ENCODE data around the gene RPS5.
"Not testable (repeated sequence)": the region's sequence is repeated elsewhere in the genome, so short reads cannot be mapped to it uniquely, and the experiment has no call there.

The RPS5 gene

DNA sequence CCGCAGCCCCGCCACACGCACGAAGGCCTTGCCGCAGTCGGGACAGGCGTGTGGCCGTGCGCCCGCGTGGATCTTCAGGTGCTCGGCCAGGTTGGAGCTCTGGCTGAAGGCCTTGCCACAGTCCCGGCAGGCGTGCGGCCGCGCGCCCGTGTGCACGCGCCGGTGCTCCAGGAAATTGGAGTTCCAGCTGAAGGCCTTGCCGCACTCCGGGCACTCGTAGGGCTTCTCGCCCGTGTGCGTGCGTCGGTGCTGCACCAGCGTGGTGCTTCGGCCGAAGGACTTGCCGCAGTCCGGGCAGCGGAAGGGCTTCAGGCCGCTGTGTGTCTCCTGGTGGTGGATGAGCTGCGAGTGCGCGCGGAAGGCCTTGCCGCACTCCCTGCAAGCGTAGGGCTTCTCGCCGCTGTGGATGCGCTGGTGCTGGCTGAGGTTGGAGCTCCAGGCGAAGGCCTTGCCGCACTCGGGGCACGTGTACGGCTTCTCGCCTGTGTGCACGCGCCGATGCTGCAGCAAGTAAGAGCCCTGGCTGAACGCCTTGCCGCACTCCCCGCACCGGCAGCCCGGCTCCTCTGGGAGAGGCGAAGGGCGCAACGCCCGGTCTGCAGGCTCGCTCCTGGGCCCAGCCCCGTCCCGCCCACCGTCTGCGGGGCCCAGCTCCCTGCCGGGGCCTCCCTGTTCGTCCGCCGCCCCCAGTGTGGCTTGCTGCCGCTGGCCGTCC is 30.1 kb upstream of the RPS5 start:
- DNase-seq = no peak

DNA sequence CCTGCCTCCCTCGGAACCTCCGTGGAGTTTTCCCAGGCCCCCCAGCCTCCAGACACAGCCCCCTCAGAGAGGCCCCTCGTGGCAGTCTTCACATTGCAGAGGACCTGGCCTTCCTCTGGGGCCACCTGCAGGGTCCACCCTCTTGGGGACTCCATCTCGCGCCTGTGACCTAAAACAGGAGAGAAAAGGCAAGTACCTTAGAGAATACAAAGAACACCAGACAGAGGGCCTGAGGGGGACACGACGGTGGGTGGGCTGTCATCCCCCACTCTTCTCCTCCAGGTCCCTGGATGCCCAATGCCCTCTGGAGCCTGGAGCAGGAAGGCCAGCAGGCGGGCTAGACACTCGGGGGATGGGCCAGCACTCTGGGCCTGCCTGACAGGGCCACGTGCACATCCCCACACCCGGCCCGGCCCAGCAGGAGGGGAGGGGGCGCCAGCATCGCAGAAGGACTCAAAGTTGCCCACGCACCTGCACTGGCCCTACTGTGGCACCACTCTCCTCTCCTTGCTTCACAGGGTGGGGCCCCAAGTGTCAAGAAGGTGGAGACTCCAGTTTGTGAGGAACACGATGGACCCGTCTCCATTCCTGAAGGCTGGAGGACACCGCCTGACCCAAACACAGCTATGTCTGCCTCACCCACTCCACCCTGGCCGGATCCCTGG is 29.5 kb upstream of the RPS5 start:
- DNase-seq = no peak

GRCh38 chr19:58361900-58362271 is 25.2 kb upstream of the RPS5 start:
- DNase-seq = peak; percentile 85

- DNase-seq = peak; percentile 97
These were observed 24.6 kb upstream of the RPS5 start, which contains the start of gene ZNF497 for GRCh38 chr19:58362272-58362994. ZNF497 (minus strand) TSS chr19:58362751; CDS start chr19:58357635, 5,116 bp downstream.

DNA sequence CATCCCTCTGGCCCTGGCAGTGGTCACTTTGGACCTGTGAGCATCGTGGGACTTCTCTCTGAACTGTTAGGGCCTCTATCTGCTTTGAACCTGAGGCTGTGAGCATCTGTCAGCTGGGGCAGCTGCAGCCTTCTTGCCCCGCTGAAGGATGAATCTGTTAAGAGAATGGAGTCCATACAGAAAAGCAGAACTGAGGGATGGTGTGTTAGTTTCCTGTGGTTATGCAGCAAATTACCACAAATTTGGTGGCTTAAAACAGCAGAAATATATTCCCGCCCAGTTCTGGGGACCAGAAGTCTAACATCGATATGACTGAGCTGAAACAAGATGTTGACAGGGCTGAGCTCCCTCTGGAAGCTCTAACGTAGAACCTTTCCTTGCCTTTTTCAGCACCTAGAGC is 22.9 kb upstream of the RPS5 start:
- no peak for DNase-seq

DNA sequence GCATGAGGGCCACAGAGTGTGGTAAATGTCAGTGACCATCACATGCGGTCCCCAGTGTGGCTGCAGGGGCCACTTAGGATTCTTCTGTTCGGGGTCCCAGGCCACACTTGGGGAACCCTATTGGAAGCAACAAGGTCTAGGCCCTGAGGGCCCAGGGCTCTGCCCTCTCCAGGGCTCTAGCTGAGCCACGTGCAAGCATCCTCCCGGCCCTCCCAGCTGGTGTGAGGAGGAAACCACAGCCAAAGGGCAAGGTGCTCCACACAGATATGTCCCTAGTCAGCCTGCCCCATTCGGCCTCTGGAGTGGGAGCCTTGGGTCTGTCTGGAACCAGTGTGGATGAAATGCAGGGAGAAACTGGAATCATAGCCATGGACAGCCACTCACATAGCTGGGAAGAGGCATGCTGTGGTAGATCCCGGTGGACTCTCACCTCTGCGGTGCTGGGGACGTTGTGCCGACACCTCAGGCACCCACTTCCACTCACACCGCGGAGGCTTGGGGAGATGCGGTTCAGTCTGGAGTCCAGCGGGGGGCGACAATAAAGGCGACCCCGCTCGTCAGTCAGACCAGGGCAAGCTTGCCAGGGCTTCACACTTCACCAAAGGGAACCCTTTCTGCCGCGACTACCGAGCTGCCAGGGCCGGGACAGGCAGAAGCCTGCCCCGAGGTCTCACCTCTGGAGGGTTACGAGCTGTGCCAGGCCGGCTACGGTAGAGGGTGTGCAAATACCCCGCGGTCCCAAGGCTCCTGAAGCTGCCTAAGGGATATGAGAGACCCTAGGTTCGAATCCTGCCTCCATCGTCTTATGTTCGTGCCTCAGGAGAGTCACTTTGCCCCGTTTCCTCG is 20.3 kb upstream of the RPS5 start:
- no peak for DNase-seq

DNA sequence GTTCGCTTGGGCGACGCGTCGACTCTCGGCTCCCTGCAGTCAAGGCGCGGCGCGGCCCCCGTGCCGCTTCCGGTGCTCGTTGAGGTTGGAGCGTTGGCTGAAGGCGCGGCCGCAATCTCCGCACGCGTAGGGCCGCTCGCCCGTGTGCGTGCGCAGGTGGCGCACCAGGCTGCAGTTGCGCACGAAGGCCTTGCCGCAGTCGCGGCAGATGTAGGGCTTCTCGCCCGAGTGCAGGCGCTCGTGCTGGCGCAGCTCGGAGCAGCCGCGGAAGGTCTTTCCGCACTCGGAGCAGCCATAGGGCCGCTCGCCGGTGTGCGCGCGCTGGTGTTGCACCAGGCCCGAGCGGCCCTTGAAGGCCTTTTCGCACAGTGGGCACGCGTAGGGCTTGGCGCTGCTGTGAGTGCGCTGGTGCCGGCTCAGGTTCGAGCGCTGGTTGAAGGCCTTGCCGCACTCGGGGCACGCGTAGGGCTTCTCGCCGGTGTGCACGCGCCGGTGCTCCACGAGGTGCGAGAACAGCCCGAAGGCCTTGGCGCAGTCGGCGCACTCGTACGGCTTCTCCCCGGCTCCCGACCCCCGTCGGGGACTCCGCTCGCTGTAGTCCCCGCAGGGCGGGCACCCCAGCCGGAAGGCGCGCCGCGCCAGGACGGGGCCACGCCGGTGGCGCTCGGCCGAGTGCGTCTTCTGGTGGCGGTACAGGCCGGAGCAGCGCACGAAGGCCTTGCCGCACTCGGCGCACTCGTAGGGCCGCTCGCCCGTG is 19.2 kb upstream of the RPS5 start:
- no peak for DNase-seq

DNA sequence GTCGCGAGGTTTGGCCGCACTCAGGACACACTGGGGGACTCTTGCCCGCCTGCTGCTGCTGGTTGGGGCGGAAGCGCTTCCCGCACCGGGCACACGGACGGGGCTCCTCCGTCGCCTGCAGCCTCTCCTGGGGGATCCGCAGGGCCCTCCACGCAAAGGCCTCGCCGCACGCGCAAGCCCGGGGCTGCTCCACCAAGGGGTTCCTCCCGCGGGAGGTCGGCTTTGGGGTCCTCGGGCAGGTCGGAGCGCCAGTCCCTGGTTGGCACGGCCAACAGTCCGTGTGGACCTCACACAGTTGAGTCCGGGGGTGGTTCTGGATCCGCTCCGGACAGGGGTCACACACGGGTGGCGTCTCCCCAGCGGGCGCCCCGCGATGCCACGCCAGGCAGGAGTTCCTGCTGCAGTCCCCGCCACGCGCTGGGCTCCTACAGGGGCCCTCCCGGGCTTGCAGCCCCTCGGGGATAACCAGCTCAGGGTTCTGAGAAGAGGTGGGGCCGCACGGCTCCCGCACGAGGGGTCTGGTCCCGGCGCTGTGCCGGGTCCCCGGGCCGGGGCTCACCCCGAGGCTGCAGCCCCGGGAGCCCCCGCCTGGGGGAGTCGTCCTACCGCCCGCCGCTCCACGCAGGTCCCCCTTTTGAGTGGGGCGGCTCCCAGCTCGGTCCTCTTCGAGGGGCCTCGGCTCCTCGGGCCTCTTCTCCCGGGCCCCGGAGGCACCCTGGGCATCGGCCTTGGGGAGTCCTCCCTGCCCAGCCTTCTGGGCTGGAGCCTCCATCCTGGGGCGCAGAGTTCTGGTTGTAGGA is 18.3 kb upstream of the RPS5 start:
- no peak for DNase-seq

DNA sequence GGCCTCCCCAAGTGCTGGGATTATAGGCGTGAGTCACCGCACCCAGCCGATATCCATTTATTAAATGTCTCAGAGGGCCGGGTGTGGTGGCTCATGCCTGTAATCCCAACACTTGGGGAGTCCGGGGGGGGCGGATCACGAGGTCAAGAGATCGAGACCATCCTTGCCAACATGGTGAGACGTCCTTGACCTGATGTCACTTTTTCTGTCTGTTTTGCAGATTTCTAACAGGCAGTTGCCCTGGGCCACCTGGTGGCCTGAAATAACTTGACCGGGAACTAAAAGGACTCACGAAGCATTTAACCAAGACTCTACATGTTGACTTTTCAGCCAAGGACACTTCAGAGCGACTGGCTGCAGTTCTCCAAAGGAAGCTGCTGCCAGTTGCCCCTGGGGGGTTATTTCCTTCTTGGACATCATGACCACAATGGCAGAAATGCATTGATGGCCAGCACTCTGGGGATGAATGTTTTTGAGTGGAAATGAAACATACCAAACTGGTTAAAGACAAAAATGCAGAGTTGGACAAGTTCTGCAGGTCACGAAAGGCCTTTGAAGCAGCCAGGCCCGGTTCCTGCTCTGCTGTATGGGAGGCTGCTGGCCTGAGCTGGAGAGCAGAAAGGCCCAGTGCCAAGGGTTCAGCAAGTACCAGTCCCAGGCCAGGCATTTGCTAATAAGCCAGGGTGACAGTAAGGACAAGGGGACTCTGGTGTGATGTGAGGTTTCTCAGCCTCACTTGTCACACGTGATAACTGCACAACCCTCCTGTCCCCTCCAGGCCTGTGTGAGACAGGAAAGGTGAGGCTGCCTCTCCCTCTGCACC is 14.5 kb upstream of the RPS5 start:
- no peak for DNase-seq

DNA sequence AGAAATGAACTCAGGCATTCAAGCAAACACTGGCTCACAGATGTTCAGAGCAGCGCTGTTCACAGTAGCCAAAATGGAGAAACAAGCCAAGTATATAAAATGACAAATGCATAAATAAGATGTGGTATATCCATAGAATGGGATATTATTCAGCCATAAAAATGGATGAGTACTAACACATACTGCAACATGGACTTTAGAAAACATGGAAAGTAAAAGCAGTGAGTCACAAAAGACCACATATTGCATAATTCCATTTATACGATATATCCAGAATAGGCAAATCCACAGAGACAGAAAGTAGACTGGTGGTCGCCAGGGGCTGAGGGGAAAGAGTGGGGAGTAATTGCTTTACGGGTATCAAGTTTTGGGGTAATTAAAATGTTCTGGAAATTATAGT is 12.9 kb upstream of the RPS5 start:
- DNase-seq = no peak

DNA sequence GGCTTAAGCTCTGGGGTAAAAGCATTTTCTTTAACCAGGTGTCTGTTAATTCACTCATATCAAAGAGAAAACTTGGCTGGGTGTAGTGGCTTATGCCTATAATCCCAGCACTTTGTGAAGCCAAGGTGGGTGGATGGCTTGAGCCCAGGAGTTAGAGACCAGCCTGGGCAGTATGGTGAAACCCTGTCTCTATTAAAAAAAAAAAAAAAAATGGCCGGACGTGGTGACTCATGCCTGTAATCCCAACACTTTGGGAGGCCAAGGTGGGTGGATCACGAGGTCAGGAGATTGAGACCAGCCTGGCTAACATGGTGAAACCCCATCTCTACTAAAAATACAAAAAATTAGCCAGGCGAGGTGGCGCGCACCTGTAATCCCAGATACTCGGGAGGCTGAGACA is 10.3 kb upstream of the RPS5 start:
- DNase-seq = not testable (repeated sequence)

DNA sequence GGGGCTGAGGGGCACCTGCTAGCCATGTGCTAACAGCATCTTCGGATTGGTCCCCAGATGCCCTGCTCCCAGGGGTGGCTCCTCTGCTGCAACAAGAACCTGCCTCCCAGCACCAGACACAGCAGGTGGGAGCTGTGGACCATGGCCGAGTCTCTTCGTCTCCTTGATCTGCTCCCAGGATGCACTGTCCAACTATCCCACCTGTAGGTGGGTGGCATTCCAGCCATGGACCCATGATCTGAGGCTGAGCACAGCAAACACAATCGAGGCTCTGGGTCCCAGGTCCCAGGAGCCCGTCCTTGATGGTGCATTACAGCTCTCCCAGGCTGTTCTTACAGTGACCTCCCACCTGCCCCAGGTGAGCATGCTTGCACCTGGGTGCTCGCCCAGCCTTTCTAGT is 7.8 kb upstream of the RPS5 start:
- no peak for DNase-seq

GRCh38 chr19:58380037-58380661 is 6.9 kb upstream of the RPS5 start:
- DNase-seq = no peak

GRCh38 chr19:58380662-58381459 is 6.2 kb upstream of the RPS5 start, which contains the start of gene ZNF837:
ZNF837 (minus strand) TSS chr19:58381030; CDS start chr19:58369332, 11,698 bp downstream.
- peak; percentile 98 for DNase-seq

- no peak for DNase-seq
These were observed 5.4 kb upstream of the RPS5 start for GRCh38 chr19:58381460-58382212.

DNA sequence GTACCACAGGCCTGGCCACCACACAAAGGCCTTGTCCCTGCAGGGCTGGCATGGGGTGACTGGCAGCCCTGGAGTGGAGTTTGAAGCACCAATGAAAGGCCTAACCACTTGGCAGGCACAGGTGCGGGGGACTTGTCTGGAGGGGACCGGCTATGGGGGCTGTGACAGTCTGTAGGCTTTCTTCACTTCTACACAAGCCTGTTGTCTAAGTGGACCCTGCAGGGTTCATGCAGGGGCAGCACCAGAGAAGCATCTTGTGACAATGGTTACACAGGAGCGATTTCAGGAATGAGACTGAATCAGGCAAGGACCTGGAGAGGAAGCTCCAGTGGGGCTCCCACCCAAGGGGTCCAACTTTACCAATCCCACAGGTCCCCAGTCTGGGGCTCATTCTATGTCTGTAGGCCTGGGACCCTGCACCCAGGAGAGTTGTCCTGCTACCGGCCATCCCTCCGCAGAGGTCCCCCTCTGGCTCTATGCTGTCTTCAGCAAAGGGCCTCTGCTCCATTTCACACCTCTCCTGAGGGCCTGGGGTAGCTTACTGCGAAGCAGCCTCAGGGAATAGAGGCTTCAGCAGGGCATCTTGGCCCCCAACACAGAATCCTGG is 4.0 kb upstream of the RPS5 start:
- DNase-seq = no peak

- no peak for DNase-seq
These were observed 1.7 kb upstream of the RPS5 start for GRCh38 chr19:58385313-58385890.

All from activated CD8-positive, alpha-beta memory T cell treated with anti-CD3 and anti-CD28 coated beads for 24 hours (primary cell).